GM19328 (cell line): Measurements from ENCODE around the gene PKDCC.

Experiments used
- ATAC-seq: cut with Tn5 transposase; IDR thresholded peaks from one replicate; pipeline ENCODE4 v1.9.1; 2021; ENCODE audit warnings: mild to moderate bottlenecking, moderate library complexity; ENCODE audit not compliant: unreplicated experiment

The PKDCC gene, protein sequence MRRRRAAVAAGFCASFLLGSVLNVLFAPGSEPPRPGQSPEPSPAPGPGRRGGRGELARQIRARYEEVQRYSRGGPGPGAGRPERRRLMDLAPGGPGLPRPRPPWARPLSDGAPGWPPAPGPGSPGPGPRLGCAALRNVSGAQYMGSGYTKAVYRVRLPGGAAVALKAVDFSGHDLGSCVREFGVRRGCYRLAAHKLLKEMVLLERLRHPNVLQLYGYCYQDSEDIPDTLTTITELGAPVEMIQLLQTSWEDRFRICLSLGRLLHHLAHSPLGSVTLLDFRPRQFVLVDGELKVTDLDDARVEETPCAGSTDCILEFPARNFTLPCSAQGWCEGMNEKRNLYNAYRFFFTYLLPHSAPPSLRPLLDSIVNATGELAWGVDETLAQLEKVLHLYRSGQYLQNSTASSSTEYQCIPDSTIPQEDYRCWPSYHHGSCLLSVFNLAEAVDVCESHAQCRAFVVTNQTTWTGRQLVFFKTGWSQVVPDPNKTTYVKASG

DNA sequence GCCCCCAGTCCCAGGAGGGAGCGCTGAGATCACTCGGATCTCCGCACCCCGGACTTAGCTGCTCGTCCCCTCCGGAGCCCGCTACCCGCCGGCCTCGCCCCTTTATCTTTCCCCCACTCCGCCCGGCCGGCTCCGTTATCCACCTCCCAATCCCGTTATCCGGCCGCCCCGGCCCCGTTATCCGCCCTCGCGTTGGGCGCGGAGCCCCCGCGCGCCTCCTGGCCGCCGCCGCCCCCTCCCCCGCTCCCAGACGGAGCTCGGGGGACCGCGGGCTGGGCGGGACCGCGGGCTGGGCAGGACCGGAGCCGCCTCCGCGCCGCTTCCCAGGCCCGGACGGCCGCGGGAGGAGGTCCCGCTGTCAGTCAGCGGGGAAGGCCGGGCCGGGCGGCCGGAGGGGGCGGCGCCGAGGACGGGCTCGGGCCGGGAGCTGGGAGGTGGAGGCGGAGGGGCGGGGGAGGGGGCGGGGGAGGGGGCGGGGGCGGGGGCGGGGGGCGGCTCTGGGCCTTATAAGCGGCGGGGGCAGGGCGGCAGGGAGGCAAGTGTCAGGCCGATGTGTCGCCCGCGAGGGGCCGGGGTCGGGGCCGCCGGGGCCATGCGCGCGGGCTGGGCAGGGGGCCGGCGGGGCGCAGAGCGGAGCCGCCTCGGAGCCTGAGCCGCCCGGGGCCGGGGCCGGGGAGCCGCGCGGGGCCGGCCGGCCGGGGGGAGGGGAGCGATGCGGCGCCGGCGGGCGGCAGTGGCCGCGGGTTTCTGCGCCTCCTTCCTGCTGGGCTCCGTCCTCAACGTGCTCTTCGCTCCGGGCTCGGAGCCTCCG is at the start of gene PKDCC:
PKDCC (plus strand) TSS at position 534 of the 811 bp plus-strand sequence; CDS start at position 713, 179 bp downstream.
- no peak for ATAC-seq

DNA sequence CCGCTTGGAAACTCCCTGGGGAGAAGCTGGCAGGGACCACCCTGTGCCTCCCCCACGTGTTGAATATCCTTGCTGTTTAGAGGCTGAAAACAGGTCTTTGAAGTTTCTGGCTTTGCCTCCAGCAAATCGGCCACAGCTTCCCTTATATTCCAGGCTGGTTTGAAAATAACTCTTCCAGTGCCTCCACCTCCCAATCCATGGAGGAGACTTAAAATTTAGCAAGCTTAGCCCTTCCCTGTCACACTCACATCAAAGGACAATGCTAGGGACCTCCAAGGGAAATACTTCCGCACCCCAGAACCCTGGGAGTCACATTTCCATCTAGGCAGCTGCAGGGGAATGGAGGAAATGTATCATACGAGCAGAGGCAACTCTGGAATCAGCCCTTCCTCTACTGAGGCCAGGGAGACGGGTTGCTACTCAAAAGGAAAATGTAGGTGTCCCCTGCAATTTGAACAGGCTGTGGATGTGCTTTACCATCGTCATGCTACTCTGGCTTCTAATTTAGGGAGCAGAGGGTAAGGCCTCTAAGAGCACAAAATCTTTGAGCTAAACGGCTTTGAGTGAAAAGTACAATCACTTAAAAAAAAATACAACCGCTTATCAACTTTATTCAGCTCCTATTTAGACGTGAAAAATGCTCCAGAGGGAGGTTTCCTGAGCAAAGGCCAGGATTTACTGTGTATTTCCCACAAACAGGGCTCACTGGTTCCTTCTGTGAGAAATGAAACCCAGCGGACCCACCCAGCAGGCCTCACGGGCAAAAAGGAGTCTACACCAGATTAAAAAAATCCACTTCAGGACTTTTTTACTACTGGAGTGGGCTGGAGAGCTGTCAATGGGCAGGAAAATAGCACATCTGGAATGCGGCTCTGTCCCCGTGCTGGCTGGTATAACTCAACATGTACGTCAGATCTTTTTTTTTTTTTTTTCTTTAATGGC is 49.4 kb upstream of the PKDCC start:
- ATAC-seq, result no peak

DNA sequence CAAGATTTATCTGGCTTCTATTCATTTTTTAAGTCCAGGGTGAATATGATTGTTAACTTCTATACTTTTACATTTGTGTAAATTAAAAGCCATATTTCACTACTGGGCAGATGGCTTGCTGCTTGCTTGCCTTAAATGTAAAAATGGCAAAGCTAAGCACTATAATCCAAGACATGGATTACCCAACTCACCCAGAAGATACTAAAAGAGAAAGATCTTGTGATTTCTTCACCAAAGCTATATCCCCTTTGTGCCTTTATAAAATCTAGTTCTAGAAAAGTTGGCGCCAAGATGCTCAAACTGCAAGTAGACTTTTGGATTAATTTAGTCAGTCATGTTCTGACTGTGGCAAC is 48.7 kb upstream of the PKDCC start:
- ATAC-seq, result no peak

DNA sequence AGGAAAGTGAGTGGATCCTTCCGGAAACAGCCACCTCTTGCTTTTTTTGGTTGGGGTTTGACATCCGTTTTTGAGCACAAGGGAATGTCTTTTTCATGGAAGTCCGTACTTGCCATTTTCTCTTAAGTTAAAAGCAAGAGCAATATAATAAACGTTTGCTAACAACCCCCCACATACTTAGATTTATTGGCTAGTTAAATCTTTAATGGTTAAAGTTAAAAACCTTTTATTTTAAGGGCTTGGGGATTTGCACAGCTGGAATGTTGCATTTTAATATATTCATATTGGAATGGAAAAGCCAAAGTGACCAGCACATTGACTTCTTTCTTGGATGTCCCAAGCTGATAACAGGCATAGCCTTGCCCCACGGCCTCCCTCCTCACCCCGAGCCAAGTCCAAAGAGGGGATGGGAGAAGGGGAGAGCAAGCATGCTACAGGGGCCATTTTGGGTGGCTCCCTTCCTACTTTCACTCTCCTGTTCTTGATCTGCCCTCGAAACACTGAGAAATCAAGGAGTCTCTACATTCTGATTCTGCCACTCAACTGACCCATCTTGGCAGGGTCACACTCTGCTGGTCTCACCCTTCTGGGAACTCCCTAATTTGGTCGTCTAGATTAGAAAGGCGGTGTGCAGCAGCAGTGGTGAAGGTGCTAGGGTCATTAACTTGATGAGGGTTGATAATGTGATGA is 48.1 kb upstream of the PKDCC start:
- ATAC-seq, result no peak

DNA sequence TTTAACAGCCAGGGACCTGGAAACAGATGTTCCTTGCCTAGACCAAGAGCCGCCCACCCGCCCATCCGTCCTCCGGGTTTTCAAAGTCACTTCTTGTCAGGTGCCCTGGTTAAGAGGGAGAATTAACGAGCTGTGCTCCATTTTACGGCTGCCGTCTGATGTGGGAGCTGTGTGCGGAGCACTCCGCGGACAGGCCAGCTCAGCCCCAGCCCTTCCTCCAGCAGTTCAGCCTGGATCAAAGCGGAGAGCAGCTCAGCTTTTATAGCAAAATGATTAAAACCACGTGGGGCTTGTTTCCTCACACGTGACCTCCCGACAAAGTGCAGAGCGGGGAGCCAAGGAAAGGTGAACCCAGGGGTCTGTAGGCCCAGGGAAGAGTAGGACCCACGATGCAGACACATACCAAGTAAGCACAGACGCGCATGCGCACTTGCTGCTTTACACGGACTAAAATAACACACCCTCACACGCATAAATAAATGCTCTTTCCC is 46.1 kb upstream of the PKDCC start:
- no peak for ATAC-seq

DNA sequence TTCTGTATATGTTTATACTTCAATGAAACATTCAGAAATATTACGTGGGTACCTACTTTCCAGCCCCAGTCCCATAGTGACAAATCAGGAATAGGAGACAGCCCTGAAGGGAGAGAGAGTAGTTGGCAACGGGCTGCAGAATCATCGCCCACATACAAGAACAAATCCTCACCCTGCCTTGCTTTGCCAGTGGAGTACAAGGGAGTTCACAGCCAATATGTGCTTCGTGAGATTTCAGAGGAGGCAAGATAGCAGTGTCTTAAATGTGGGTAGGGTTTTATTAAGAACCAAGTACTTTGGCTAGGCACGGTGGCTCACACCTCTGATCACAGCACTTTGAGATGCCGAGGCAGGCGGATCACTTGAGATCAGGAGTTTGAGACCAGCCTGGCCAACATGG is 40.3 kb upstream of the PKDCC start:
- ATAC-seq, result no peak

DNA sequence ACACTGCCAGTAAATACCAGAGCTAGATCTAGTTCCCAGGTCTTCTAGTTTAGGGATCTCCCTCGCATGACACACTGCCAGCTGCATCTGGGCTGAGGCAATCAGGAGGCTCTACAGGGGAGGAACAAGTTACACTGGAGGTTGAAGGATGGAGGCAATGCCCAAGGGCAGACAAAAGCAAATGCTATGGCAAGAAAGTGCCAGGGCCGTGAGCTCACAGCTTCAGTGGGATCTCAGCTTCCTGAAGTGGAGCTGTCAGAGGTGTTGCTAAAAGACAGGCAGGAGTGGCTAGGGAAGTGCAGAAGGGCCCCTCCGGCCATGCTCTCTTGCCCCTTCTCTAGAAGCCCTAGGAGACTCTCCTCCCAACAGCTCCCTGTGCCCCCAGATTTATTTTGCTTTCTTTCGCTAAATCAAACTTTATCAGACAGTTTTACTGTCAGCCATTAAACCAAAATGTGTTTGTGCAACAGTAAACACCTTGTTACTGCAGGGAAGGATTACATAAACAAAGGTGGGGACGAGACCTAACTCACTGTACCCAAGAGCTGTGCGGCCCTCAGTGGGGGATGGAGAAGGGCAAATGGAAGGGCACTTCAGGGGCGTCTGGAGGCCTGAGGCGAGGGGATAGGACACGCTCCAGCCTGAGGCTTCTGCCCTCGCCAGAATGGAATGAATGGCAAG is 39.4 kb upstream of the PKDCC start:
- ATAC-seq, result no peak

DNA sequence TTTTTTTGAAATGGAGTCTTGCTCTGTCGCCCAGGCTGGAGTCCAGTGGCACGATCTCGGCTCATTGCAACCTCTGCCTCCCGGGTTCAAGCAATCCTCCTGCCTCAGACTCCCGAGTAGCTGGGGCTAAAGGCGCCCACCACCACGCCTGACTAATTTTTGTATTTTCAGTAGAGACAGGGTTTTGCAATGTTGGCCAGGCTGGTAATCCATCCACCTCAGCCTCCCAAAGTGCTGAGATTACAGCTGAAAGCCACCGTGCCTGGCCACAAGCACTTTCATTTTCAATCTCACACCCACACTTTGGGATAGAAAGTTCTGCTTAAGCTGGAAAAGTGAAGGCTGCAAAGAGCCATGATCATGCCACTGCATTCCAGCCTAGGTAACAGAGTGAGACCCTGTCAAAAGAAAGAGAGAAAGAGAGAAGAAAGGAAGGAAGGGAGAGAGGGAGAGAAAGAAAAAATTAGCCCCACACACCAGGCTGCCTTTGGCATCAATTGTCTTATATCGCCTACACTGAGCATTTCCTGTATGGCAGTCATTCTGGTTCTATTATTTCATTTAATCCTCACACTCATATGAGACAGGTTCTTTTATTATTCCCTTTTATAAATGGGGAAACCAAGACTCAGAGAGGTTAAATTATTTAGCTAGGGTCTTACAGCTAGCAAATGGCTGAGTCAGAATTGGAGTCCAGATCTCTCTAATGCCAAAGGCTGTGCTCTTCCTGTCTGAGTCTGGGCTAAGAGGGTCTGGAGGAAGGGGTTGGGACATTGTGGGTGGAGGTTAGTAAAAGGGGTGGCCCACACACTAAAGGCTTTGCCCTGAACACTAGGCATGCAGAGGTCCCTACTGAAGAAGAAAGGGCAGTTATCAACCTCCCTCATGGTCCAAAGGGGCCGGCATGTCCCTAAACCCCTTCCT is 37.9 kb upstream of the PKDCC start:
- ATAC-seq, result no peak

DNA sequence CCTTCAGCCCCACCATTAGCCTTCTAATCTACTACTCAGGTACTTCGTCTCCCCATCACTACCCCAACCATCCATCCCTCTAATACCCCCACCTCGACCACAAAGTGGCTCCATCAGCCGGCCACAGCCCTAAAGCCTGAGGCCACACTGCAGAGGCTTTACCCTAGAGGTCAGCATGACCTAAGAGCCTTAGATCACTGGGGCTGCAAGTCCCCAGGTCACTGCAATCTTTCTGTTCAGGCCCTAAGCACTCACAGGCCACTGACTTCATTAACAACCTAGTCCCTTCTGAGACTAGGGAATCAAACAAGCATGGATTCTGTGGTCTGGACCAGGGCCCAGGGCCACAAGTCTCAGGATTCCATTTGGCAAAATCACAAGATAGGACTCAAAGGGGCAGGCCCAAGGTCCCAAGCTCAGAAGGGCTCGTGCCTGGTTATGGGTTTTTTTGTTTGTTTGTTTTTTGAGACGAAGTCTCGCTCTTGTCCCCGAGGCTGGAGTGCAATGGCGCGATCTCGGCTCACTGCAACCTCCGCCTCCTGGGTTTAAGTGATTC is 37.0 kb upstream of the PKDCC start:
- ATAC-seq, result no peak

DNA sequence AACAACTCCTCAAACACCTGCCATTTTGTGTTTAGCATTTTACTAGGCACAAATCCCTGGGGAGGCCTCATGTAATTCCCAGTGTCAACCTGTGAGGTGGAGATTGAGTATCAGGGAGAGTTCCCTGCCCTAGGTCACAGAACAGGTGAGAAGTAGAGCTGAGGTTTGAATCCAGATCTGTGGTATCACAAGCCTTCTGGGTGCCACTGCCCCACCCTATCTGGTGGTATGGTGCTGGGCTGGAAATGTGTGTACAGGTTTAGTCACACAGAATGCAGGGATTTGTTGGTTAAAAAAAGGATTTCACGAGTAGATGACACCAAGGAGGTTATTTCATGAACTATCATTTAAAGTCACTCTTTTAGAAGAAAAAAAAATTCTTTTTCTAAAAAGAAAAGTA is 35.7 kb upstream of the PKDCC start:
- ATAC-seq, result no peak

DNA sequence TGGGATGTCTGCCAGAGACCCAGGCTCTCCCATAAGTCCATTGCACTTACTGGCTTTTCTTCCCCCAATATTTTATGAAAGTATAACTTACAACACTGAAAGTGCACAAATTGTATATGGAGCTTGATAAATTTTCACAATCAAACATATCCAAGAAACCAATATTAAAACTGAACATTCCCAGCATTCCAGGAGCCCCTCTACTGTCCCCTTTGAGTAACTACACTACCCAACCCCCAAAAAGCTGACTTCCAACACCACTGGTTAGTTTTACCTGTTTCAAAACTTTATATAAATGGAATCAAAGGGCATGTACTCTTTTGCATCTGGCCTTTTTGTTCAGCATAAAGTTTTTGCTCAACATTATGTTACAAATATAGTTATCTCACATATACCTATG is 35.2 kb upstream of the PKDCC start:
- ATAC-seq, result no peak

DNA sequence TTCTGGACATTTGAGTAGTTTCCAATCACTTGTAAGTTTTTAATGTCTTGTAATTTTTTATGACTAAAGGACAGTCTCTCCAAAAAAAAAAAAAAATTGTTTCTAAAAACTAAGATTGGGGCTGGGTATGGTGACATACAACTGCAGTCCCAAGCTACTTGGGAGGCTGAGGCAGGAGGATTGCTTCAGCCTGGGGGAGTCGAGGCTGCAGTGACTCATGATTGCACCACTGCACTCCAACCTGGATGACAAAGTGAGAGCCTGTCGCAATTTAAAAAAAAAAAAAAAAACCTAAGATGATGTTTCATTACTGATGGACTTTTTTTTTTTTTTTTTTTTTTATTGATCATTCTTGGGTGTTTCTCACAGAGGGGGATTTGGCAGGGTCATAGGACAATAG is 34.4 kb upstream of the PKDCC start:
- ATAC-seq, result no peak

DNA sequence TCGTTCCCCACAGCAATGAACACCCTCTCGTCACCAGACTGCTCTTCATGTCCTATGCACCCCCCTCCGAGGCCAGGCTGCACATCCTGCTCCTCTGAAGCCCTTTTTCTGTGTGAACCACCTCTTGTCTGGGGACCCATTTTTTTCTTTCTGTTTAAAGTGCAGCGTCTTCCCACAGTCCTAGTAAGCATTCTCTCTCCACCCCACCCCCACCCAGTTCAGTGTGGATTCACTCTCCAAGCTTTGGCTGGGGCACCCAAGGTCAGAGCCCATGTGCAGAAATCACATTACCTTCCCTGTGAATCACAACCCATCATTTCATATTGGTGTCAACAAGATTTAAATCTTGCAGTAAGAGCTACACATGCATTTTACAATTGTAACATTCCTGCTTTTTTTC is 26.4 kb upstream of the PKDCC start:
- ATAC-seq, result no peak

DNA sequence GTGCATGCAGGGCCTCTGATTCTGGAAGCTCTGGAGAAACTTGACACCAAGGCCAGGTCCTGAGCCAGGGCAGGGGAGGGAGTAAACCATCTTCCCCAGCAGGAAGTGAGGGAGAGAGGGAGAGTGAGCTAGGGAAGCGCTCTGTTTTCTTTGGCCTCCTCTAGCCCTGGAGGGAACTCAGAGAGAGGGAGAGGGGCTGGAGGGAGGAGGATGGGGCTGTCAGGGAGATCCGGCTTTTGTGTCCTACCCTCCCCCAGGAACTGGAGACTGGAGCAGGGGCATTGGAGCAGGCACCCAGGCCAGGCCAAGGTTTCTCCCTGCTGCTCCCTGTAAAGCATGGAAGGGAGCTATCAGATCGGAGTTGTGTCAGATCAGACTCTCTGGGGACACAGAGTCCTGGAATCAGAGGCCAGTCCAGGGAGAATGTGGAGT is 22.7 kb upstream of the PKDCC start:
- ATAC-seq, result no peak

DNA sequence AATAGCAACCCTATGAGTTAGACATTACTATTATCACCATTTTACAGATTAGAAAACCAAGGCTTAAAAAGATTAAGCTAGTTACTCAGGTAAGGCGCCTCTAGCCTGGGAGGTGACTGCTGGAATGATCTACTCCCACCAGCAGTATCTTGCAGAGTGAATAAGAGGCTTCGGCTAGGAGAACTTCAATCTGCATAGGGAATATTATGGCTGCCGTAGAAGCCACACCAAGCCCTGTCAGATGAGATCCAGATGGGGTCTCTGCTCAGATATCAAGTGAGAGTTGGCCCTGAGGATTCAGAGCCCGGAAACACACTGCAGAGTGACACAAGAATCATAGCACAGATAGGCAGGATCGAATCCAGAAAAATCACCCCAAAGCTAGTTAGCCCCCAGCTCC is 21.5 kb upstream of the PKDCC start:
- no peak for ATAC-seq

DNA sequence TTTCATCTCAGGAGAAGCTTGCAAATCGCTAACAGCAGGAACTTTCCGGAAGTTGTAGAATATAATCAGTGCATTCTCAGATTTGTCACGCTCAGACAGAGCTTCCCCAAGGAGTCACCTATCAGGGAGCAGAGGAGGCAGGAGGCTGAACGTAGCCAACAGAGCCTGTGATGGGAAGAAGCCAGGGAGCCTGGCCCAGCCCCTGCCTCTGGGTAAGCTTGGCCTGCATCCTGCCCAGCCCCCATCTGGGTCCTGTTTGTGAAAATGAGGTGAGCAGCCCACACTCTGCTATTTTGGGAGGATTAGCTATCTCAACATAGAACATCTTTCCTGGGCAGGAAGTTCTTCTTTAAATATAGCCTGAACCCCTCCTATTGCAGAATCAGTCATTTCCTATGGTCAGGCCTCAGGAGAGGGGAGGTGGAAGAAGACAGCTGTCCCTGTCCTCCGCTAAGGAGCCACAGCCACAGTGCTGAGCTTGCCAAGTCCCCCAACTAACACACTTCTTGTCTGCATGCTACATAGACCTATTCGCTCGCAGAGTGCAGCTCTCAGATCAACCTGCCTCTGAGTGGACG is 19.2 kb upstream of the PKDCC start:
- ATAC-seq, result peak; percentile 59

DNA sequence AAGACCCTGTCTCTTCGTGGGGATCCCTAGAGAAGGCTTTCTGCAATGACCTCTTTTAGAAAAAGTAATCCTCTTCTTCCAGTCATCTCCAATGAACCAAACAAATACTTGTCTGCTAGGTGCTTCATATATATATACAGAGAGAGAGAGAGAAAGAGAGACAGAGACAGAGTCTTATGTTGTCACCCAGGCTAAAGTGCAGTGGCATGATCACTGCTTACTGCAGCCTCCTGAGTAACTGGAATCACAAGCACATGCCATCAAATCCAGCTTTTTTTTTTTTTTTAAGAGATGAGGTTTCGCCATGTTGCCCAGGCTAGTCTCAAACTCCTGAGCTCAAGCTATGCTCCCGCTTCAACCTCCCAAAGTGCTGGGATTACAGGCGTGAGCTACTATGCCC is 18.6 kb upstream of the PKDCC start:
- ATAC-seq, result no peak

DNA sequence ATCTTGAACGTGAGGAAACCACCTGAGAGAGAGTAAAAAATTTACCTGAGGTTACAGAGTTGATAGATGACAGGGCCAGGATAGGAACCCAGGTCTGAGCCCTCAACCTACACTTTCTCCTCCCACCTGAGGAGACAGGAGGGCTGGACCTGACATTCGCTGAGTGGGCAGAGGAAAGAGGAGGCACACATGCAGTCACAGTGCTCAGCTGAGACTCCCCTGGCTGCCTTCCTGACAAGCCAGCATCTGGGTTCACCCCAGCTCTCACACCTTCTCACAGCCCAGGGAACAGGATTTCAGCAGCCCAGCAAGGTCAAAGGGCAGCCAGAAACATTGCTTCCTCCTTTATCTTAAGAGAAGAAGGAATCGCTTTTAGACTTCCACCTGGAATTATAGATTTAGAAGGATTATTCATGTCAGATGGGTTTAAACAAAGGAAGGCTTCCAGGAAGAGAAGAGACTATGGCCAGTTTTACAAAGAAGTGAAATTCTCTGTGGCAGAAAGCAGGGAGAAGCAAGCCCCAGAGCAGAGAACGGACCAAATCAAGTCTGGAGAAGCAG is 18.1 kb upstream of the PKDCC start:
- ATAC-seq, result no peak
